NCI-H1436 (cell line): ENCODE measurements around the gene CCNH.

Experiments
- DNase-seq: peaks from one replicate; lab custom pipeline; 2025; lab: John Stamatoyannopoulos, UW

CCNH gene

DNA sequence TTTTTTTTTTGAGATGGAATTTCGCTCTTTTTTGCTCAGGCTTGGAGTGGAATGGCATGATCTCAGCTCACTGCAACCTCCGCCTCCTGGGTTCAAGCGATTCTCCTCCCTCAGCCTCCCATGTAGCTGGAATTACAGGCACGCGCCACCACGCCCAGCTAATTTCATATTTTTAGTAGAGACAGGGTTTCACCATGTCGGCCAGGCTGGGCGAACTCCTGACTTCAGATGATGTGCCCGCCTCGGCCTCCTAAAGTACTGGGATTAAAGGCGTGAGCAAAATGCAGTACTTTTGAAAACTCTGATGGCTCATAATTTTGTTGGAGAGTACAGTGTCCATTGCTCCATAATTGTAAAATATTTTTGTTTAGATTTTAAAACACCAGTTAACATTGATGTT, 52.6 kb downstream of the CCNH start:
- DNase-seq, result no peak

GRCh38 chr5:87359106-87359505, 53.6 kb downstream of the CCNH start:
- no peak for DNase-seq

DNA sequence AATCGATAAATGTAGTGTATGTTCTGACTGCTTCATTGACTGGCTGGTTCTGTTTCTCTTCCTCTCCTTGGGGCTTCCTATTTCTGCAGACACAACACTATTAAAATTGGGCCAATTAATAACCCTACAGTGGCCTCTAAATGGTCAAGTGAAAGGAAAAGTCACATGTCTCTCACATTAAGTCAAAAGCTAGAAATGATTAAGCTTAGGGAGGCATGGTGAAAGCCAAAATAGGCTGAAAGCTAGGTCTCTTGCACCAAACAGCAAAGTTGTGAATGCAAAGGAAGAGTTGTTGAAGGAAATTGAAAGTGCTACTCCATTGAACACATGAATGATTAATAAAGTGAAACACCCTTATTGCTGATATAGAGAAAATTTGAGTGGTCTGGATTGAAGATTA, 58.2 kb downstream of the CCNH start:
- no peak for DNase-seq

- DNase-seq, result no peak
These were observed 64.9 kb downstream of the CCNH start for GRCh38 chr5:87347841-87348240.

GRCh38 chr5:87347272-87347671, 65.5 kb downstream of the CCNH start:
- no peak for DNase-seq
